Measurements from ENCODE around the gene SELENBP1.

- TF ChIP-seq FOXM1 (IDR thresholded peaks at IDR 0.05; ENCODE audit: borderline replicate concordance, low read depth) (no peak), RAD21 (IDR thresholded peaks at IDR 0.05; ENCODE audit: low read depth) (no peak), YY1 (IDR thresholded peaks at IDR 0.05; ENCODE audit: low read depth) (no peak), EGR1 (IDR thresholded peaks at IDR 0.05) (no peak), EP300 (IDR thresholded peaks at IDR 0.05; ENCODE audit: borderline replicate concordance) (no peak), USF1 (IDR thresholded peaks at IDR 0.05) (no peak), TAF1 (IDR thresholded peaks at IDR 0.05; ENCODE audit: low read depth) (no peak), NFIC (IDR thresholded peaks at IDR 0.05) (no peak), ZBTB7A (IDR thresholded peaks at IDR 0.05; ENCODE audit: low read depth) (no peak), CEBPB (IDR thresholded peaks at IDR 0.05) (no peak)
- TF ChIP-seq, protein P1, sequence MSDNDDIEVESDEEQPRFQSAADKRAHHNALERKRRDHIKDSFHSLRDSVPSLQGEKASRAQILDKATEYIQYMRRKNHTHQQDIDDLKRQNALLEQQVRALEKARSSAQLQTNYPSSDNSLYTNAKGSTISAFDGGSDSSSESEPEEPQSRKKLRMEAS (IDR thresholded peaks at IDR 0.05), result no peak
- TF ChIP-seq, protein P2, sequence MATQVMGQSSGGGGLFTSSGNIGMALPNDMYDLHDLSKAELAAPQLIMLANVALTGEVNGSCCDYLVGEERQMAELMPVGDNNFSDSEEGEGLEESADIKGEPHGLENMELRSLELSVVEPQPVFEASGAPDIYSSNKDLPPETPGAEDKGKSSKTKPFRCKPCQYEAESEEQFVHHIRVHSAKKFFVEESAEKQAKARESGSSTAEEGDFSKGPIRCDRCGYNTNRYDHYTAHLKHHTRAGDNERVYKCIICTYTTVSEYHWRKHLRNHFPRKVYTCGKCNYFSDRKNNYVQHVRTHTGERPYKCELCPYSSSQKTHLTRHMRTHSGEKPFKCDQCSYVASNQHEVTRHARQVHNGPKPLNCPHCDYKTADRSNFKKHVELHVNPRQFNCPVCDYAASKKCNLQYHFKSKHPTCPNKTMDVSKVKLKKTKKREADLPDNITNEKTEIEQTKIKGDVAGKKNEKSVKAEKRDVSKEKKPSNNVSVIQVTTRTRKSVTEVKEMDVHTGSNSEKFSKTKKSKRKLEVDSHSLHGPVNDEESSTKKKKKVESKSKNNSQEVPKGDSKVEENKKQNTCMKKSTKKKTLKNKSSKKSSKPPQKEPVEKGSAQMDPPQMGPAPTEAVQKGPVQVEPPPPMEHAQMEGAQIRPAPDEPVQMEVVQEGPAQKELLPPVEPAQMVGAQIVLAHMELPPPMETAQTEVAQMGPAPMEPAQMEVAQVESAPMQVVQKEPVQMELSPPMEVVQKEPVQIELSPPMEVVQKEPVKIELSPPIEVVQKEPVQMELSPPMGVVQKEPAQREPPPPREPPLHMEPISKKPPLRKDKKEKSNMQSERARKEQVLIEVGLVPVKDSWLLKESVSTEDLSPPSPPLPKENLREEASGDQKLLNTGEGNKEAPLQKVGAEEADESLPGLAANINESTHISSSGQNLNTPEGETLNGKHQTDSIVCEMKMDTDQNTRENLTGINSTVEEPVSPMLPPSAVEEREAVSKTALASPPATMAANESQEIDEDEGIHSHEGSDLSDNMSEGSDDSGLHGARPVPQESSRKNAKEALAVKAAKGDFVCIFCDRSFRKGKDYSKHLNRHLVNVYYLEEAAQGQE (IDR thresholded peaks at IDR 0.05; ENCODE audit: low read depth), result no peak
These were observed 39.4 kb upstream of the SELENBP1 start for GRCh38 chr1:151411884-151412283.
